Measurements from ENCODE around the gene CFAP97D2.
"Not testable (repeated sequence)": the region's sequence is repeated elsewhere in the genome, so short reads cannot be mapped to it uniquely, and the experiment has no call there.

CFAP97D2 gene

GRCh38 chr13:114179087-114179658 is at the start of gene CFAP97D2:
Gene CFAP97D2, plus strand, starts transcription at chr13:114179257. Its CDS starts 74 bp downstream, at chr13:114179331.
- DNase-seq = no peak

- DNase-seq = no peak
These were observed 49.4 kb upstream of the CFAP97D2 start for GRCh38 chr13:114129649-114130062.

GRCh38 chr13:114130131-114130836 is 48.8 kb upstream of the CFAP97D2 start:
- no peak for DNase-seq

- peak; percentile 47 to 77 for DNase-seq
These were observed 48.0 kb upstream of the CFAP97D2 start for GRCh38 chr13:114130837-114131582.

GRCh38 chr13:114131583-114132418 is 47.3 kb upstream of the CFAP97D2 start:
- no peak for DNase-seq

- DNase-seq = no peak
These were observed 46.5 kb upstream of the CFAP97D2 start, which contains the start of gene RASA3 for GRCh38 chr13:114132419-114133121. Gene RASA3, minus strand, starts transcription at chr13:114132623. Its CDS starts 134 bp downstream, at chr13:114132489.

GRCh38 chr13:114133126-114133525 is 45.9 kb upstream of the CFAP97D2 start:
- not testable (repeated sequence) for DNase-seq

GRCh38 chr13:114133552-114133951 is 45.5 kb upstream of the CFAP97D2 start:
- DNase-seq = not testable (repeated sequence)

GRCh38 chr13:114134111-114134943 is 44.7 kb upstream of the CFAP97D2 start:
- no peak for DNase-seq

GRCh38 chr13:114134944-114135610 is 44.0 kb upstream of the CFAP97D2 start:
- no peak for DNase-seq

GRCh38 chr13:114135731-114136171 is 43.3 kb upstream of the CFAP97D2 start:
- no peak for DNase-seq

GRCh38 chr13:114136576-114136975 is 42.5 kb upstream of the CFAP97D2 start:
- no peak for DNase-seq

- no peak for DNase-seq
These were observed 38.7 kb upstream of the CFAP97D2 start for GRCh38 chr13:114140131-114140905.

- no peak for DNase-seq
These were observed 38.2 kb upstream of the CFAP97D2 start for GRCh38 chr13:114140906-114141250.

GRCh38 chr13:114141261-114141996 is 37.6 kb upstream of the CFAP97D2 start:
- DNase-seq = no peak

- DNase-seq = no peak
These were observed 36.9 kb upstream of the CFAP97D2 start for GRCh38 chr13:114142137-114142550.

GRCh38 chr13:114142640-114143490 is 36.2 kb upstream of the CFAP97D2 start:
- peak in 1 of 2 donors; percentile 22 for DNase-seq

All from bone marrow (tissue), 2 donors.